GM19025 (cell line): Measurements from ENCODE around the gene PTCD2.

Source experiments
- ATAC-seq: cut with Tn5 transposase; IDR thresholded peaks from one replicate; pipeline ENCODE4 v1.9.1; 2021; ENCODE audit warnings: mild to moderate bottlenecking, low read depth, moderate library complexity; ENCODE audit not compliant: unreplicated experiment

PTCD2 gene

GRCh38 chr5:72408603-72409002 lies 88.4 kb downstream of the PTCD2 start:
- no peak for ATAC-seq

- no peak for ATAC-seq
These were observed 90.6 kb downstream of the PTCD2 start for GRCh38 chr5:72410688-72411295.

GRCh38 chr5:72412283-72413055 lies 92.3 kb downstream of the PTCD2 start:
- no peak for ATAC-seq

DNA sequence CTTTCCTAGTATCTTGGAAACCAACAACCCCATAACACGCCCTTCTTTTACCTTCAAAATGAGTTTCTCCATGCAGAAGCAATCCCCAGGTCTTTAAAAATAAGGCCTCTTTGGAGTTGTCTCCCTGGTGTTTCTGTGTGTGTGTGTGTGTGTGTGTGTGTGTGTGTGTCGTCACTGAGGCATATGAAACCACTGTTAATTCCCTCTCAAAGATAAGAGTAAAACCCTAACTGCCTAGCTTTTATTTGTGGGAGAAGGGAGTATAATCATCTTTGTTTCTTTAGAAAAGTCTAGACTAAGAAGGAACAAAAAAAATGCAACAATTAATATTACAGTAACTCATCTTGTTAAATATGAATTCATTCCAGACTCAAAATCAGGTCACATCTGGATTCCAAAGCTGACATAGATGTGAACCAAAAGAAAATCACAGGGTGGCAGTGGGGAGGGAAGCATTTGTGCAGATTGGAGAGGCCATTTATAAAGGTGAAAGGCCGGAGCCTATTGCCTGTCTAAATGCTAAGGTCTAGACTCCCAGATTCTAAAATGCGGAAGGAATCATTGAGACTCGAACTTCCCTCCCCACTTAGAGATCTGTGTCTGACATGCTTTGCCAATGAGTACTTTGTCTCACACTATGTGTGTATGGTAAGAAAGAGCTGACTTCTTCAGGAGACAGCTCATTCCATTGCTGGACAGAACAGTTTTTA lies 95.6 kb downstream of the PTCD2 start:
- no peak for ATAC-seq

DNA sequence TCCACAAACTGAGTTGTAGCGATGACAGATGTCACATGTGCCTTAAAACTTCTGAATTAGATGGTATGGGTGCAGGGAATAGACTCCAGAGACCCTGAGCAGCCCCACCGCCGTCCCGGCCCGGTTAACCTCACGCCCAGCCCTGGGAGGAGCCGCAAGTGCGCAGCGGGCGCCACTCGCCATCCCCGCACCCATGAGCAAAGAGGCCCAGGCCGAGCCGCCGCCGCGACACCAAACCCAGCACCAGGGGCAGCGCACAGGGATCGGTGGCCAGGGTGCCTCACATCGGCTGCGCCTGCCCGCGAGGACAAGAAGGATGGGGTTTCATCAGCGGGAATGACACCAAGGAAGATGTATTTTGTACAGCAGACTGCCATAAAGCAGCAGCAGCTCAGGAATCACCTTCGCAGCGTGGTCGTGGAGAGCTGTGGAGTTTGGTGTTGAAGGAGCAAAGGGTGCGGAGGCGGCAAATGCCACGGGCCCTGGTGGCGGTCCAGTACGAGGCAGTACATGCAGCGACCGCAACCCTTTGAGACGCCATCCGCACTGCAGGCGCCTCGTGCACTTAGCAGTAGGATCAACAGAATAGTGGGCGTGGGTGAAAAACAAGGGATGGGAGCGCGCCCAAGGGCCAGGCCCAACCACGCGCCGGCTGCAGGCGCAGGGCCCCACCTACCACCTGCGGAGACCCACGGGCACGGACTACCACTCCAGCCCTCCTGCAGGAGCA lies 97.3 kb downstream of the PTCD2 start:
- no peak for ATAC-seq
